Pancreas (tissue), 10 donors: ENCODE data around the gene TTC17. TPM values are rescaled to one million over a fixed set of nuclear protein-coding genes. Genes with fewer than 3 reads are reported as not detected.

Experiments used
- ATAC-seq, 4 donors: fragments of 200-7000 bp; cut with Tn5 transposase; one replicate each; pipeline versions ENCODE4 v1.8.0 to v1.9.1; 2020; ENCODE audit warnings: mild to moderate bottlenecking in 4 of 4, moderate library complexity in 4 of 4
- DNase-seq, 6 donors: peaks; one replicate each; pipeline ENCODE4 v3.0.0-alpha.2; 2020
- FAIRE-seq: peaks from 2 replicates; lab custom pipeline; 2012; peaks lifted over from hg19 to GRCh38; lab: Jason Lieb, UNC
- H3K27ac ChIP-seq, 4 donors: fragments of 200-600 bp; sonication (generic); 1 replicate in 3 of 4; 2 replicates in 1 of 4; pipeline versions ENCODE4 v1.5.0 to v1.8.0; 2020
- H3K27me3 ChIP-seq, 4 donors: fragments of 200-600 bp; one replicate each; pipeline ENCODE4 v1.8.0; 2021
- H3K36me3 ChIP-seq, 3 donors: fragments of 200-600 bp; sonication (generic) in 1 of 3; one replicate each; pipeline versions ENCODE4 v1.5.0 to v1.8.0; 2020 to 2021
- H3K4me1 ChIP-seq, 3 donors: fragments of 200-600 bp; one replicate each; pipeline ENCODE4 v1.8.0; 2021
- H3K4me3 ChIP-seq, 4 donors: fragments of 200-600 bp; sonication (generic) in 2 of 4; one replicate each; pipeline versions ENCODE4 v1.5.0 to v1.8.0; 2020 to 2021
- H3K9me3 ChIP-seq, 4 donors: fragments of 200-600 bp; one replicate each; pipeline ENCODE4 v1.8.0; 2021
- CTCF ChIP-seq, 4 donors: fragments of 200-600 bp; sonication (generic) in 3 of 4; IDR thresholded peaks; one replicate each; pipeline versions ENCODE4 v1.5.0 to v1.8.0; 2021; ENCODE audit warnings: antibody characterized with exemption in 4 of 4
- WGBS, 2 donors: extraction: QIAGEN DNeasy Blood & Tissue Kit; methylation state at CpG; one replicate each; pipeline ENCODE4 v1.1.7; 2013; 5-methylcytosine and 5-hydroxymethylcytosine counted together
- intact Hi-C, 3 donors: fragments of 100-400 bp; cut with DNase I; formaldehyde crosslinking; loops; one replicate each; pipeline versions ENCODE4 v1.11.1 to v1.14.2; 2022
- polyA plus RNA-seq, 2 donors: library from polyadenylated mRNA; stranded (reverse); fragments of 200-250 nt; gene quantifications; one replicate each; pipeline ENCODE4 v1.2.3, GENCODE V29; 2013
- total RNA-seq, 6 donors: library from RNA; stranded (reverse); fragmentation: NEBNext Ultra II Directional in 4 of 6; extraction: Animal tissue kit (Norgen Biotek cat#: 25700) in 4 of 6; gene quantifications; one replicate each; pipeline versions ENCODE4 v1.2.1 to v1.2.4, GENCODE V29; 2021 to 2023
- donor health status: healthy with polysubstance abuse.
- donor health status: DM: no; HTN: no; CAD: no; lungs with moderate emphysema.
- donor health status: DM: no; HTN: no; CAD: no.
- donor health status: control.
- donor health status: control.
- donor health status: Bipolar disorder and iron deficiency.
- donor health status: DM: yes; HTN: yes; CAD: no.
- donor health status: DM: no; HTN: no; CAD: no.
- donor health status: DM: no; HTN: no; CAD: no.
- donor health status: DM: yes; HTN: yes; CAD: no.

Gene TTC17
- total and polyA plus RNA-seq, 8 donors = 39.9 to 71.1 (median 57.0) TPM

DNA sequence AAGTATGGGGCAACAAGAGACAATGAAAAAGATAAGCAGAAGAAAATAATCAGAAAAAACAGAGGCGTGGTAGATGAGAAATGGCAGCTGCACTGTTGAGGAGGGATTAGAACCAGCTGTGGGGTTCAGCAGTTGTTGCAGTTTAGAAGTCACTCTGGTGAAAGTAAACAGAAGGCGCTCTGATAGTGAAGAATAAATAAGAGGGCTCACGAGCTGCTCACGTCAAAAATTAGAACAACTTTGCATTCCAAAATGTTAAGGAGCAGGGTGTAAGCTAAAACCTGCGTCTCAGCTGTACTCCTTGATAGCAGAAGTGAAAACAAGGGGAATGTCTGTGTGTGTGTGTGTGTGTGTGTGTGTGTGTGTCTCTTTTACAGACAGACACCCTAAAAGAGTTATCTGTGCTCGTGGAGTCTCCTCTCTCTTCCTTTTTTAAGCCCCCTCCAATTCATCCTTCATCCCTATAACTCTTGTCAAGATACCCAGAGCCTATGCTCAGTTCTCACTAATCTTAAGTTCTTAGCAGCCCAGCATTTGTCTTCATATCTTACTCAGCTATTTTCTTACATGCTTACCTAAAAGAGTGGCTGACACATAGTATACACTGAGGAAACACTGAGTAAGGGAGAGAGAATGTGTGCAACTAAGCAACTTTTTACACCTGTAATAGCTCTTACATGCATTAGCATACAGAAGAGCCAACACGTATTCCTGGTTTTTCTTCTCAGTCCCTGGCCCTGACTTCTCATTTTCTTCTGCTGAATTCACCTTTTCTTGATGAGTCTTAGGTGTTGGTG is 8.9 kb downstream of the TTC17 start:
- no peak for TF ChIP-seq CTCF (IDR thresholded peaks at IDR 0.05)
- H3K27me3 ChIP-seq = no peaks in the 10 kb centered on the region
- peaks cover 7 to 14% (median 14%) of the 10 kb centered on the region in 3 donors for H3K4me1 ChIP-seq

DNA sequence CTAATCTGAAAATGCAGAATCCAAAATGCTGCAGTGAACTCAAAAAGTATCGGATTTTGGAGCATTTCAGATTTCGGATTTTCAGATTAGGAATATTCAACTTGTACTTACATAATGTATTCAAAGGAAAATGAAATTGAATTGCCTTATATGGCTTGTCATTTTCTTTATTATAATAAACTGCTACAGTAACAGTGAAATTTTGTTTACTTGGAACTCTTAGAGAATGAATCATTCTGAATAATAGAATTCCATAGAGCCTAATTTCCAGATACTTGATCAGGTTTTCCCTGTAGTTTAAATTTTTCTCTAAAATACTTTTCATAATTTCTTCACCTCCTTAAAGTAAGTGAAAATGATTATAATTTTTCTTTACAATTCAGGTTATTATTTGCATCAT is 17.3 kb downstream of the TTC17 start:
- intact Hi-C loops = no loop called here
- Histone ChIP-seq H3K9me3 (no peaks in the 10 kb centered on the region), H3K4me3 (no peak overlapping the region), H3K27ac (no peak overlapping the region), H3K36me3 (no peaks in the 10 kb centered on the region), H3K27me3 (no peaks in the 10 kb centered on the region), H3K4me1 (peaks cover 3 to 8% (median 3%) of the 10 kb centered on the region in 3 donors)
- DNase-seq = no peak
- ATAC-seq = no peak
- no peak for FAIRE-seq
- WGBS, 2 donors = 94 to 95% methylated on average over 2 of the region's 2 CpGs
- no peak for TF ChIP-seq CTCF (IDR thresholded peaks at IDR 0.05)

More for the DNA sequence above, 8.9 kb downstream of the TTC17 start:
- no peaks in the 10 kb centered on the region for H3K36me3 ChIP-seq
- ATAC-seq = peak; percentile 60 to 74 (median 70)
- 38 to 39% methylated on average over 7 of the region's 7 CpGs for WGBS, 2 donors
- no peak for FAIRE-seq
- intact Hi-C loops = no loop called here
- H3K4me3 ChIP-seq = no peak overlapping the region
- H3K9me3 ChIP-seq = no peaks in the 10 kb centered on the region
- H3K27ac ChIP-seq = no peak overlapping the region
- DNase-seq = no peak

GRCh38 chr11:43376594-43376993 is 17.9 kb downstream of the TTC17 start:
- intact Hi-C loops = no loop called here
- ATAC-seq = peak; percentile 21 to 81 (median 48)

GRCh38 chr11:43377389-43377788 is 18.7 kb downstream of the TTC17 start:
- intact Hi-C loops = no loop called here
- no peaks in the 10 kb centered on the region for H3K36me3 ChIP-seq
- H3K4me3 ChIP-seq = no peak overlapping the region
- no peaks in the 10 kb centered on the region for H3K27me3 ChIP-seq
- DNase-seq = no peak
- H3K4me1 ChIP-seq = peaks cover 3 to 8% (median 3%) of the 10 kb centered on the region in 3 donors
- H3K27ac ChIP-seq = no peak overlapping the region
- H3K9me3 ChIP-seq = no peaks in the 10 kb centered on the region
- TF ChIP-seq CTCF (IDR thresholded peaks at IDR 0.05) = no peak
- no peak for FAIRE-seq
- ATAC-seq = no peak

More at GRCh38 chr11:43376594-43376993, 17.9 kb downstream of the TTC17 start:
- DNase-seq (no peak), FAIRE-seq (no peak)
- H3K4me3 ChIP-seq = no peak overlapping the region
- no peaks in the 10 kb centered on the region for H3K9me3 ChIP-seq
- 60 to 65% methylated on average over 2 of the region's 2 CpGs for WGBS, 2 donors
- H3K4me1 ChIP-seq = peaks cover 3 to 8% (median 3%) of the 10 kb centered on the region in 3 donors
- TF ChIP-seq CTCF (IDR thresholded peaks at IDR 0.05) = no peak
- no peaks in the 10 kb centered on the region for H3K27me3 ChIP-seq
- no peaks in the 10 kb centered on the region for H3K36me3 ChIP-seq
- H3K27ac ChIP-seq = no peak overlapping the region

DNA sequence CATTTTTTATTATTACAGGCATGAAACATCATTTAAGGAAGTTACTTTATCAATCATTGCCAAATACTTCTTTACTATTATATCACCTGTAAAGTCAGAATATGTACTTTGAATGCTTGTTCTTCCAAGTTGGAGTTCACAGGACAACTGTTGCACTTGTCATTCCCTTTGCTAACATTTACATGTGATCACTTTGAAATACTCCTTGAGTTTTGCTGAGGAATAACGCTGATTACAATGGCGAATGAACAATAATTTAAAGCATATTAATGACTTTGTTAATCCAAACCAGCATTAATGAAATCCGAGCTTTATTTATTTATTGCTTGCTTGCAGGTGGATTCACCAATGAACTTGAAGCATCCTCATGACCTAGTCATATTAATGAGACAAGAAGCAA is 20.2 kb downstream of the TTC17 start:
- DNase-seq (no peak), FAIRE-seq (no peak), ATAC-seq (no peak)
- Histone ChIP-seq H3K27ac (no peak overlapping the region), H3K36me3 (no peaks in the 10 kb centered on the region), H3K4me3 (no peak overlapping the region), H3K9me3 (no peaks in the 10 kb centered on the region), H3K4me1 (peaks cover 3 to 8% (median 3%) of the 10 kb centered on the region in 3 donors), H3K27me3 (no peaks in the 10 kb centered on the region)
- 77 to 85% methylated on average over 3 of the region's 3 CpGs for WGBS, 2 donors
- intact Hi-C loops = no loop called here
- TF ChIP-seq CTCF (IDR thresholded peaks at IDR 0.05) = no peak
